Activated CD4-positive, CD25-positive, alpha-beta regulatory T cell treated with anti-CD3 and anti-CD28 coated beads, Interleukin-2, amount 50 U/mL, for 24 hours (primary cell): ENCODE results near the gene ZNF575.
A peak's percentile ranks its signal among the peaks of the same experiment; 100 is the strongest.
"Not testable (repeated sequence)": the region's sequence is repeated elsewhere in the genome, so short reads cannot be mapped to it uniquely, and the experiment has no call there.

Experiments
- ATAC-seq, 2 donors: fragments of 150-1000 bp; cut with Tn5 transposase; one replicate each; pipeline ENCODE4 v1.10.0; 2021; ENCODE audit warnings: mild to moderate bottlenecking in 1 of 2, moderate library complexity in 1 of 2

Gene ZNF575

DNA sequence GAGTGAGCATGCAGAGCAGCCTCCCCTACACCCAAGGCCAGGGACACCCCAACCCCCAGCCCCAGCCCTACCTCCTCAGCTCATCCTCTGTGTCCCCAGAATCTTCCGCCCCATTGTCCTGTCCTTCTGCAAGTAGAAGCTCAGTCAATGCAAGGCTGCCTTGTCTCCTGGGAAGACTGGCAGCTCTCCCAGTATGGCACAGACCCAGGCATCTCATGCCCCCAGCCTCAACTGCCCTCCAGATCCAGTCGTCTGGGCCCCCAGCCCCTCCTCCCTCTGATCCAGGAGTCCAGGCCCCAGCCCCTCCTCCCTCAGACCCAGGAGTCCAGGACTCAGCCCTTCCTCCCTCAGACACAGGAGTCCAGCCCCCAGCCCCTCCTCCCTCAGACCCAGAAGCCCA is 13.0 kb downstream of the ZNF575 start:
- ATAC-seq: no peak

DNA sequence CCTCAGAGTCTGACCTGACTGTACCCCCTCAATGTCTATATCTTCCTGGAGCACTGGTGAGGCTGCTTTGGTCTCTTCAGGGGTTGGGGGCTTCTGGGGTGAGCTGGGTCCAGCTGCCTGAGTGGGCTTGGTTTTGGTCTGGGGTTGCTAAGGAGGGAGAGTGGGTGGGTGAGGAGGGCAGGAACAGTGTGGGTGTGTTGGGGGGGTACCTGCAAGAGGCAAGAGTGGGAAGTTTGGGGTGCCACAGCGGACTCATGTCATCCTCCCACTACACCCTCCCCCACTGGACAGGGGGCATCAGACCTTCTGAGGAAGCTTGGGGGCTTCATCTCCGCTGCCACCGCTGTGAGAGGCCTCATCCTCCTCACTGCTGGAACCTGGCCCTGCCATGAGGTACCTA is 13.6 kb downstream of the ZNF575 start:
- no peak for ATAC-seq

- ATAC-seq: not testable (repeated sequence)
Observed at GRCh38 chr19:43547926-43548325, 14.9 kb downstream of the ZNF575 start.

- ATAC-seq: no peak
Observed at GRCh38 chr19:43548706-43549105, 15.7 kb downstream of the ZNF575 start.

- no peak for ATAC-seq
Observed at GRCh38 chr19:43551399-43552197, 18.6 kb downstream of the ZNF575 start.

DNA sequence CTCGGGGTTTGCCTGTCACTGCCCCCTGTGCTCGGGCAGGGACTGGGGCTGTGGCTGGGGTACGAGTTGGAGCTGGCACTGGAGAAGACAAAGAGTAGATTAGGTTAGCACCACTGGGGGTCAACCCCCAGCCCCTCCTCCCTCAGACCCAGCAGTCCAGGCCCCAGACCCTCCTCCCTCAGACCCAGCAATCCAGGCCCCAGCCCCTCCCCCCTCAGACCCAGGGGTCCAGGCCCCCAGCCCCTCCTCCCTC is 19.1 kb downstream of the ZNF575 start:
- no peak for ATAC-seq

DNA sequence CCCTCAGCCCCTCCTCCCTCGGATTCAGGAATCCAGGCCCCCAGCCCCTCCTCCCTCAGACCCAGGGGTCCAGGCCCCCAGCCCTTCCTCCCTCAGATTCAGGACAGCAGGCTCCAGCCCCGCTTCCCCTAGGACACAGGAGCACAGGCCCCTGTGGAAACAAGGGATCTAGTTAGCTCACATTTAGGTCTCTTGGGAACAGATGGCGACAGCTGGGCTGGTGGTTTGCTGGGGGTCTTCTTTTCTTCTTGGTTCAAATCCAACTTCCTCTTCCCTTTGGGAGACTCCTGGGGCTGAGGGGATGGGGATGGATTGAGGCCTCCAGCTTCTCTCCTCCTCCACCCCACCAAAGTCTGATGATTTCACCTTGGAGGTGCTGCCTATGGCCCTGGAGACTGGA is 19.6 kb downstream of the ZNF575 start:
- ATAC-seq: no peak

GRCh38 chr19:43553656-43554055 is 20.7 kb downstream of the ZNF575 start:
- no peak for ATAC-seq

DNA sequence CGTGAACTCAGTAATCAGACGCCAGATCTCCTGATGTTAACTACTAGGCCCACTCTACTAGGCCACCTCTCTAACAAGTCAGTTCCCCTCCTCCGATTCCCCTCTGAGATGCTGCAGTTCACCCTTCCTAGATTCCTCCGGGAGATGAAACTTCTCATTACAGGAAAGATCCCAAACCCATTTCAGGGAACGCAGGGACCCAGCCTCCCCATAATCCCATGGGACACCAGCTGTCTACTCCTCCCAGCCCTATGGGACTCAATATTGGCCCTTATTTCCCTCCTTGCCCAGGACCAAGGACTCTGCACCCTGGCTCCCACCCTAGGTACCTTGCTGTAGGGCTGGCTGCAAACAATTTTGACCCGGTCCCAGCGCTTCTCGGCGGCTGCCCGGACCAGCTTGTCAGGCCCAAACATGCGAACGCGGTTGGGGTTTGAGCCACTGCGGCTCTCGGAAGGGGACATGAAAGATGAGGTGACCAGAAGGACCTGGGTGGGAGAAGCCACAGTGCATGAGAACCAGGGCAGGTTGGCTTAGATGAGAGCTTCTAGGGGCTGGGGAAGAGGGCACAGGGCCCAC is 21.4 kb downstream of the ZNF575 start:
- no peak for ATAC-seq

DNA sequence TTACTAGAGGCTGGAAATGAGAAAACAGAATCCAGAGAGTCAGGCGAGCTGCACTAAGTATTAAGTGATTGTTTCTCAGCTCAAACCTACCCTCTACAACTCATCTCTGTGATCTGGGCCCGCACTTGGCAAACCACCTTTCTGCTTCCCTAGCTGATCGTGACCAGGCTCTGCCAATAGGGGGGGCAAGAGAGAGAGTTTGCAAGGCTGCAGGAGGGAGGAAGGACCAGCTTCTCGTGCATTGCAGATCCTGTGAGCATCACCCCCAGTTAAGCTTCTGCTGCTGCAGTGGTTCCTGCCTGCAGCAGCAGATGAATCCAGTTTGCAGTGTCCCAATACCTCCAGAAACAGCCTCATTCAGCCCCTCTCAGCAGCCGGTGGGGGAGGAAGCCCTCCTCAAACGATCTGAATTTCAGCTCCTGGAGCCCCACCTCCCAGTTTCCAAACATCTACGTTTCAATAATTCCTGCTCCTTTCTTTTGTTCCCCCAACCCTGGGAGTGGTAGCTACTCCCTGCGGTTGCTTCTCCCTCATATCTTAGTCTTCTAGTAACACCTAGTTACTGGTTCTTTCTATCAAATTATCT is 22.3 kb downstream of the ZNF575 start:
- peak; percentile 85 to 94 for ATAC-seq

DNA sequence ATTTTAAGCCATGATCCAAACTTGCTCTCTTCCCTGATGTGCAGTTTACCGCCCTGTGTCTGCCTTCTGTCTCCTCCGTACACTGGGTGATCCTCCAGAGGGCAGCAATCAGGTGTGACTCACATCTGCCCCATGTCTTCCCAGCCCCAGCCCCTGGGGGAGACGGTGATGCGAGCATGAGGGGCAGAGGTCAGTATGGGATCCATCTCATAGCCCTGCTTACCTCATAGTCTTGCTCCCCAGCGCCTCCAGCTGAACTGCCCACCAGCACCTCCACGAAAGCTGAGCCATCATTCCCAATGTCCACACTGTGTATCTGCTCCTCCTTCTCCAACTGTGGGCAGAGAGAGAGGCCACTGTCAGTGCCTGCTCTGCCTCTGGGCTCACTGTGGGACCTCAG is 27.7 kb downstream of the ZNF575 start:
- no peak for ATAC-seq

- no peak for ATAC-seq
Observed at GRCh38 chr19:43561139-43561970, 28.4 kb downstream of the ZNF575 start.

DNA sequence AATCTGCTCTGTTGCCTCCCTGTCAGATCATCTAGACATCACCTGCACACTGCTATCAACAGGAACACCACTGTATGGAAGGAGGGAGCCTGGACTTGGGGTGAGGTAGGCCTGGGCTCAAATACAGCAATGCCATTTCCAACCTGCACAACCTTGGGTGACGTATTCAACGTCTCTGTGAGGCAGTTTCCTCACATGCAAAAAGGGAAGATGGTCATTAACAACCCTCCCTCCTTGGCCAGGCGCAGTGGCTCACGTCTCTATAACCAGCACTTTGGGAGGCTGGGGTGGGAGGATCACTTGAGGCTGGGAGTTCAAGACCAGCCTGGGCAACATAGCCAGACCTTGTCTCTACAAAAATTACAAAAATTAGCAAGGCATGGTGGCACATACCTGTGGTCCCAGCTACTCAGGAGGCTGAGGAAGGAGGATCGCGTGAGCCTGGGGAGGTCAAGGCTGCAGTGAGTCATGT is 29.3 kb downstream of the ZNF575 start:
- no peak for ATAC-seq

GRCh38 chr19:43562698-43563241 is 29.8 kb downstream of the ZNF575 start:
- ATAC-seq: peak; percentile 94 to 98

DNA sequence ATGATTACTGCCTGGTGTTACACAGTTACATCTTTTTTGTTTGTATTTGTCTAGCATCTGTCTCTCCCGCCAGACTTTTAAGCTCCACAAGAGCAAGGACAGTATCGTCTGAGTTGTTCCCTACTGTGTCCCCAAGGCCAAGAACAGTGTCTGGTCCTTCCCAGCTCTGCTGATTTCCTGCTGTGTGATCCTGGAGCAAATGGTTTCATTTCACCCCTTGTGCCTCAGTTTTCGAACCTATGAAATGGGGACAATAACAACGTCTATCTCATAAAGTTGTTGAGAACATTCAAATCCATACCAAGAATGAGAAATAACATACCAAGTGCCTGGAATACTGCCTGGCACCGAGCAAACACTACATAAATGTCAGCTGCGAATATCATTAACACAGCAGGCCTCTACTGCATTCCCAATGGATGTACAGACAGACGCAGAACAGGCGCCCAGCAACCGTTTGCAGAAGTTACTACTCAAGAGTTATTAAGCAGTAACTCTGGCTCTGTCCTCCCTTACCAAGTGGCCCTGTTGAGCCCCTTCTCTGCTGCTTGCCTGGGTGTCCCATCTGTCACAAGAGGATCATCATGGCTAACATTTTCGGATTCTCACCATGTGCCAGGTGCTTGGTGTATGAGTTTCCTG is 30.9 kb downstream of the ZNF575 start:
- ATAC-seq: no peak

GRCh38 chr19:43564800-43565199 is 31.8 kb downstream of the ZNF575 start:
- no peak for ATAC-seq

DNA sequence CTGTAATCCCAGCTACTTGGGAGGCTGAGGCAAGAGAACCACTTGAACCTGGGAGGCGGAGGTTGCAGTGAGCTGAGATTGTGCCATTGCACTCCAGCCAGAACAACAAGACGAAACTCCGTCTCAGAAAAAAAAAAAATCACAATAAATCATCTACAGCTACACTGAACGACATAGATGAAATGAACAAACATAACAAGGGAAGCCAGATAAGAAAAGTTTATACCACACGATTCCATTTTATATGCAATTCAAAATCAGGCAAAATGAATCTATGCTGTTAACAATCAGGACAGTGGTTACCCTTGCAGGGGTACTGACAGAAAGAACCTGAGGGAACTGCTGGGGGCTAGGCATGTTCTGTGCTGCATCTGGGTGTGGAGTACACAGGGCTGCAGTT is 36.7 kb downstream of the ZNF575 start:
- ATAC-seq: no peak

DNA sequence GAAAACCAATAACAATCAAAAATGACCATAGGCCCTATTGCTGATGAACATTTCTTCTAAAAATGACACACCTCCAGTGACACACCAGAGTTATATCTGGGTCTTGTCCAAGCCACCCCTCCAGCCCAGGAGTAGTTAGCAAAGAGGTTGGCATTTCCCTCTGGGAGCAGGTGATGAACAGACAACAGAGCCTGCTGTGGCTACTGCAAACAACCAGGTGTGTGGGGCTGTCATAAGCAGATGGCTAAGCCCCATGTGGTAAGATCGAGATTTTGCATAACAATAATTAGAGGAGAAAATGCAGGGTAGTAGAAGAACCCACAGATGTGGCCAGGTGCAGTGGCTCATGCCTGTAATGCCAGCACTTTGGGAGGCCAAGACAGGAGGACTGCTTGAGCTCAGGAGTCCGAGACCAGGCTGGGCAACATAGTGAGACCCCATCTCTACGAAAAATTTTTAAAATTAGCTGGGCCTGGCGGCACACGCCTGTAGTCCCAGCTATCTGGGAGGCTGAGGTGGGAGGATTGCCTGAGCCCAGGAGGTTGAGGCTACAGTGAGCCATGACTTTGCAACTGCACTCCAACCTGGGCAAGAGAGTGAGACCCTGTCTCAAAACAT is 37.3 kb downstream of the ZNF575 start:
- no peak for ATAC-seq

DNA sequence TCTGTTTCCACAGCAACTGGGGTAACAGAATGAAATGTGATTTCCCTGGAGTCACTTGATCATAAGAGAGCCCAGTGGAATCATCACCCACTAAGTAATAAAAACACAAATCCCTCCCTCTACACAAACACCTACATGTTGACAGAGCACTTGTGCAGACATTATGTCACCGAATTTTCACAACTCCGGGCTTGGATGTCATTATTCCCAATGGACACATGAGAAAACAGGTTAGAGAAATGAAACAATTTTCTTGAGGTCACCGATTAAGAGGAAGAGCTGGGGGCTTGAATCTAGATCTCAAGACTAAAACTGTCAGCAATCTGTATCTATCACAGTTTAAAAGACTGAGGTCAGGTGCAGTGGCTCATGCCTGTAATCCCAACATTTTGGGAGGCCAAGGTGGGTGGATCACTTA is 39.2 kb downstream of the ZNF575 start:
- no peak for ATAC-seq

DNA sequence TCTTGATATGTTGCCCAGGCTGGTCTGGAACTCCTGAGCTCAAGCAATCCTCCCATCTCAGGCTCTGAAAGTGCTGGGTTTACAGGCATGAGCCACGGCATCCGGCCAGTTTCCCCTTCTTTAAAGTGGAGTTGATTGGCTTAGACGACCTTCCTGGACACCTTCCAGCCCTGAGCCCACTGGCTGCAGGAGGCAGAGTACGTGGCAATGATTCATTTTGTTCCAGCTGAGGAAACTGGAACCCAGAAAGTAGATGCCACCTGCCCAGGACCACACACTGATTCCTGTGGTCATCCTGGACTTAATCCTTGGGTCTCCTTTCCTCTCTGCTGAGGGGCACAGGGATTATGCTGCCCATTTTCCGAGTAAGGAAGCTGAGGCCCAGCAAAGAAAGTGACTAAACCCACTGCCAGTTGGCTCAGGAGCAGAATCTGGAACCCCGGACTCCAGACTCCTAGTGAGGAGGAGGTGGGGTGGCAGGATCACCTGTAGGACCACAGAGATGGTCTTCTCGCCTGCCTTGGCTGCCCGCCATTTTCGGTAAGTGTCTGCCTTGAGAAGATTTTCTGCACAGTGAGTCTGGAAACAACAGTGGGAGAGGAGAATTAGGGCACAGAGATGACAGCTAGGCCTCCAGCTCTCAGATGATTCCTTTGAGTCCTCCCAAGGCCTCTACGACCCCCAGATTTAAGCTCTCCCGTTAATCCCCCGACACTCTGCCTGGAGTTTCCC is 41.6 kb downstream of the ZNF575 start:
- no peak for ATAC-seq

GRCh38 chr19:43575156-43575950 is 42.4 kb downstream of the ZNF575 start, which contains the start of the genes PINLYP and XRCC1:
PINLYP (plus strand) TSS chr19:43575801; CDS start chr19:43577192, 1,391 bp downstream.
XRCC1 (minus strand) TSS chr19:43575527; CDS start chr19:43575458, 69 bp downstream.
- peak; percentile 99 to 100 for ATAC-seq
